Uterus (tissue), 4 donors: ENCODE measurements around the gene GCNT2. TPM values are rescaled to one million over a fixed set of nuclear protein-coding genes. Genes with fewer than 3 reads are reported as not detected.

Experiments
- DNase-seq, 2 donors: peaks; one replicate each; pipeline ENCODE4 v3.0.0-alpha.2; 2019 to 2020
- H3K27ac ChIP-seq, 2 donors: fragments of 200-600 bp; sonication (generic); 1 replicate in 1 of 2; 2 replicates in 1 of 2; pipeline ENCODE4 v1.5.1; 2016 to 2018
- H3K27me3 ChIP-seq, 2 donors: fragments of 200-600 bp; sonication (generic); one replicate each; pipeline ENCODE4 v1.5.1; 2018 to 2019; ENCODE audit warnings: control low read depth in 1 of 2
- H3K36me3 ChIP-seq, 2 donors: fragments of 200-600 bp; sonication (generic); one replicate each; pipeline ENCODE4 v1.5.1; 2019; ENCODE audit warnings: control low read depth in 1 of 2
- H3K4me1 ChIP-seq, 2 donors: fragments of 200-600 bp; sonication (generic); one replicate each; pipeline ENCODE4 v1.5.1; 2018 to 2019; ENCODE audit warnings: control low read depth in 1 of 2
- H3K4me3 ChIP-seq, 2 donors: fragments of 200-600 bp; sonication (generic); 1 replicate in 1 of 2; 2 replicates in 1 of 2; pipeline ENCODE4 v1.5.1; 2018 to 2019; ENCODE audit warnings: mild to moderate bottlenecking in 1 of 2
- H3K9me3 ChIP-seq, 2 donors: fragments of 200-600 bp; sonication (generic); one replicate each; pipeline ENCODE4 v1.5.1; 2019; ENCODE audit warnings: control low read depth in 1 of 2
- CTCF ChIP-seq, 4 experiments: fragments of 200-600 bp in 2 of 4; fragments of 450-650 bp in 2 of 4; sonication (generic) in 2 of 4; IDR thresholded peaks; one replicate each; pipeline ENCODE4 v1.5.1; 2016 to 2019; ENCODE audit warnings: antibody characterized with exemption in 4 of 4, mild to moderate bottlenecking in 2 of 4, moderate library complexity in 1 of 4
- POLR2A ChIP-seq, 2 donors: fragments of 450-650 bp; IDR thresholded peaks; one replicate each; pipeline ENCODE4 v1.6.1; 2016; ENCODE audit warnings: antibody characterized with exemption in 2 of 2, mild to moderate bottlenecking in 1 of 2, moderate library complexity in 1 of 2
- intact Hi-C: fragments of 100-400 bp; cut with DNase I; formaldehyde crosslinking; loops from one replicate; pipeline ENCODE4 v1.15.1; 2023; ENCODE audit warnings: low total_unique reads
- total RNA-seq, 4 donors: library from RNA; depleted of rRNA in 3 of 4; stranded (reverse); fragments of >200 nt in 3 of 4; gene quantifications; one replicate each; pipeline versions ENCODE4 v1.1.0 to v1.2.4, GENCODE V29; 2014 to 2023
- donor health status: DM: yes; HTN: yes; CAD: no.

Gene GCNT2
- total RNA-seq, 4 donors from 2014 or later: 7.8 to 16.2 (median 10.9) TPM

DNA sequence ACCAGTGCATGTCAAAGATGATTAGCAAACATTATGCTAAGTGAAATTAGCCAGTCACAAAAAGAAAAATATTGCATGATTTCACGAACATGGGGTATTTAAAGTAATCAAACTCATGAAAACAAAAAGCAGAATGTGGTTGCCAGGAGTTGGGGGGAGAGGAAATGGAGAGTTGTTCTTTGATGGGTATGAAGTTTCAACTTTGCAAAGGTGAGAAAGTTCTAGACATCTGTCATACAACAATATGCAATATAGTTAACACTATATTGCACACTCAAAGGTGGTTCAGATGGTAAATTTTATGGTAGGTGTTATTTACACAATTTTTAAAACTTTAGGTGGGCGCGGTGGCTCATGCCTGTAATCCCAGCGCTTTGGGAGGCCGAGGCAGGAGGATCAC lies 13.4 kb upstream of the GCNT2 start:
- no peak overlapping the region for H3K4me3 ChIP-seq
- no peaks in the 10 kb centered on the region for H3K9me3 ChIP-seq
- H3K4me1 ChIP-seq: no peaks in the 10 kb centered on the region
- intact Hi-C loops: no loop called here
- TF ChIP-seq POLR2A (IDR thresholded peaks at IDR 0.05): no peak
- TF ChIP-seq CTCF (IDR thresholded peaks at IDR 0.05): no peak
- no peaks in the 10 kb centered on the region for H3K27me3 ChIP-seq
- no peaks in the 10 kb centered on the region for H3K36me3 ChIP-seq
- H3K27ac ChIP-seq: no peak overlapping the region
- no peak for DNase-seq

- DNase-seq: peak in 1 of 2 donors; percentile 22
- no peaks in the 10 kb centered on the region for H3K27me3 ChIP-seq
- TF ChIP-seq CTCF (IDR thresholded peaks at IDR 0.05): peak in 3 of 4 experiments; percentile 17 to 43 (median 19)
- TF ChIP-seq POLR2A (IDR thresholded peaks at IDR 0.05): no peak
- no peak overlapping the region for H3K27ac ChIP-seq
- H3K4me3 ChIP-seq: no peak overlapping the region
- intact Hi-C loops: no loop called here
- no peaks in the 10 kb centered on the region for H3K9me3 ChIP-seq
- H3K4me1 ChIP-seq: no peaks in the 10 kb centered on the region
- H3K36me3 ChIP-seq: no peaks in the 10 kb centered on the region
These were observed 10.4 kb upstream of the GCNT2 start for GRCh38 chr6:10510592-10511367.

GRCh38 chr6:10511477-10511876 lies 9.7 kb upstream of the GCNT2 start:
- Histone ChIP-seq H3K4me1 (no peaks in the 10 kb centered on the region), H3K36me3 (no peaks in the 10 kb centered on the region), H3K4me3 (no peak overlapping the region), H3K27ac (no peak overlapping the region), H3K9me3 (no peaks in the 10 kb centered on the region), H3K27me3 (no peaks in the 10 kb centered on the region)
- no peak for TF ChIP-seq POLR2A (IDR thresholded peaks at IDR 0.05)
- intact Hi-C loops: no loop called here
- DNase-seq: no peak

DNA sequence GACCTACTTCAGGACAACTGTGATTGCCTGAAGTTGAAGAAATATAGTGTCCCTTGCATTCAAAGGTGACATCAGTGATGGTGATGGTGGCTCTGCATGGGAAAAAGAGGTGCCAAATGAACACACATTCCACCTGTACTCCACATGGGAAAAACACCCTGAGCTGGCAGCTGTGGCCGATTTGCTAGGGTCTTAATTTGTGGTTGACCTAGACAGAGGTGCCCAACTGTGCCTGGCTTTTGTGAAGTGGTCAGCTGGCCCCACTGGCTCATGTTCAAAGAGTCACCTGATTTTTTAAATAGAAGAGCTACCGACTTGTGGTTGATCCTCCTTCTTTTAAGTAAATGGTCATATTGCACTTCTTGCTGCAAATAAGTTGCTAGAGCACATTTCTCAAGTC lies 7.6 kb upstream of the GCNT2 start:
- Histone ChIP-seq H3K27me3 (no peaks in the 10 kb centered on the region), H3K4me1 (no peaks in the 10 kb centered on the region), H3K36me3 (no peaks in the 10 kb centered on the region), H3K27ac (no peak overlapping the region), H3K9me3 (no peaks in the 10 kb centered on the region), H3K4me3 (no peak overlapping the region)
- TF ChIP-seq POLR2A (IDR thresholded peaks at IDR 0.05) (no peak), CTCF (IDR thresholded peaks at IDR 0.05) (no peak)
- intact Hi-C loops: no loop called here
- no peak for DNase-seq

DNA sequence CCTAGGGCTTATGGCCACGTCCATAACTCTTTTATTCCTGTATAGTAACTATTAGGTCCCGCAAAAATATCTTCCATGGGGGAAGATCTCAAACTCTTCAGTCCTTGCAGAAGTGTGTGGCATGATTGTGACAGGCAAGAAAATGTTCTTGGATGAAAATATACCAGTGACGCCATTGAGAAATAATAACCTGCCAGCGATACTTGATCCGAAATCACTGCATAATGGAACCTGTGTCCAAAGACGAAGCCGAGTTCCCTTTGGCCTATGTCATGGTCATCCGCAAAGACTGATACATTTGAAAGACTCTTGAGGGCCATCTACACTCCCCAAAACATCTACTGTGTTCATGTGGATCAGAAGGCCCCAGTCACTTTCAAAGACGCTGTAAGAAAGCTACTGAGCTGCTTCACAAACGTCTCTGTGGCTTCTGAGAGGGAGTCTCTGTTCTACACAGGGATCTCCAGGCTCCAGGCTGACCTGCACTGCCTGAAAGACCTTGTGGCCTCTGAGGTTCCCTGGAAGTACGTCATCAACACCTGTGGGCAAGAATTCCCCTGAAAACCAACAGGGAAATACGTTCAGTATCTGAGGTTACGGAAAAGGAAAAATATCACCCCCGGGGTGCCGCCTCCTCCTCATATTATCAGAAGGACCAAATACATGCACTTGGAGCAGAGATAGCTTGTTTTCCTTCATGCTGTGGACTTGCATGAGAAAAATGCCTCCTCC lies 6.9 kb upstream of the GCNT2 start:
- Histone ChIP-seq H3K9me3 (no peaks in the 10 kb centered on the region), H3K4me1 (no peaks in the 10 kb centered on the region), H3K36me3 (no peaks in the 10 kb centered on the region), H3K4me3 (no peak overlapping the region), H3K27me3 (no peaks in the 10 kb centered on the region), H3K27ac (no peak overlapping the region)
- no peak for DNase-seq
- intact Hi-C loops: no loop called here
- no peak for TF ChIP-seq POLR2A (IDR thresholded peaks at IDR 0.05)

GRCh38 chr6:10516953-10517352 lies 4.2 kb upstream of the GCNT2 start:
- TF ChIP-seq POLR2A (IDR thresholded peaks at IDR 0.05) (no peak), CTCF (IDR thresholded peaks at IDR 0.05) (no peak)
- H3K4me3 ChIP-seq: no peak overlapping the region
- H3K27me3 ChIP-seq: no peaks in the 10 kb centered on the region
- no peaks in the 10 kb centered on the region for H3K9me3 ChIP-seq
- H3K36me3 ChIP-seq: no peaks in the 10 kb centered on the region
- H3K4me1 ChIP-seq: no peaks in the 10 kb centered on the region
- no peak for DNase-seq
- intact Hi-C loops: no loop called here
- no peak overlapping the region for H3K27ac ChIP-seq
